GM12878 (cell line): ENCODE measurements around the gene CMSS1. TPM values are rescaled to one million over a fixed set of nuclear protein-coding genes. Genes with fewer than 3 reads are reported as not detected.

Source experiments
- ATAC-seq: fragments of 200-7000 bp; cut with Tn5 transposase; 3 replicates; pipeline ENCODE4 v1.9.1; 2020; ENCODE audit warnings: mild to moderate bottlenecking, moderate library complexity
- BruUV-seq: library from RNA; stranded (reverse); fragments of 400-500 nt; replicated peaks from 2 replicates; lab custom pipeline; 2021; lab: Mats Ljungman, UMichigan
- CTCF ChIA-PET: fragments of 300-600 bp; sonication (Branson Sonifier 250); formaldehyde crosslinking; extraction: SDS; loops from one replicate; lab custom pipeline; 2021; ENCODE audit warnings: inconsistent platforms; lab: Yijun Ruan, JAX
- POLR2A ChIA-PET: fragments of 350-600 bp; formaldehyde crosslinking; extraction: SDS; loops from one replicate; lab custom pipeline; 2021; ENCODE audit warnings: inconsistent platforms; lab: Charles Lee
- RAD21 ChIA-PET: fragments of 300-600 bp; sonication (Branson Sonifier 250); formaldehyde crosslinking; loops from one replicate; lab custom pipeline; 2023; ENCODE audit warnings: antibody characterized with exemption; ENCODE audit not compliant: unreplicated experiment; lab: Charles Lee
- SMC1A ChIA-PET: fragments of 300-600 bp; sonication (Branson Sonifier 250); formaldehyde crosslinking; loops from one replicate; lab custom pipeline; 2023; ENCODE audit not compliant: unreplicated experiment, uncharacterized antibody; lab: Charles Lee
- DNase-seq: peaks from one replicate; pipeline ENCODE4 v3.0.0-alpha.2; 2011; ENCODE audit warnings: low read depth, low spot score
- FAIRE-seq: peaks from 3 replicates; lab custom pipeline; 2011; peaks lifted over from hg19 to GRCh38; lab: Jason Lieb, UNC
- H2AFZ ChIP-seq: 2 replicates; pipeline ENCODE4 v1.6.0; 2011; ENCODE audit warnings: low read depth, low read length, control low read depth; ENCODE audit not compliant: control insufficient read depth
- H3K27ac ChIP-seq: 2 replicates; pipeline ENCODE4 v1.5.1; 2011; ENCODE audit warnings: control low read depth; ENCODE audit not compliant: control insufficient read depth, insufficient read depth
- H3K27me3 ChIP-seq, 2 experiments: replicated peaks in 1 of 2; 2 replicates each; pipeline versions ENCODE4 v1.6.0 to v1.6.1; 2011; ENCODE audit warnings: low read length in 1 of 2; ENCODE audit not compliant: control insufficient read depth in 2 of 2, insufficient read depth in 2 of 2
- H3K36me3 ChIP-seq, 2 experiments: 2 replicates each; pipeline ENCODE4 v1.5.1; 2011; ENCODE audit warnings: low read length in 1 of 2; ENCODE audit not compliant: control insufficient read depth in 2 of 2, insufficient read depth in 2 of 2
- H3K4me1 ChIP-seq: 2 replicates; pipeline ENCODE4 v1.6.1; 2011; ENCODE audit warnings: mild to moderate bottlenecking, low read length, moderate library complexity, mixed read lengths; ENCODE audit not compliant: control insufficient read depth, insufficient read depth
- H3K4me2 ChIP-seq: 2 replicates; pipeline ENCODE4 v1.6.0; 2011; ENCODE audit warnings: control low read depth; ENCODE audit not compliant: control insufficient read depth, insufficient read depth
- H3K4me3 ChIP-seq: fragments of 200-600 bp; sonication (generic); 2 replicates; pipeline ENCODE4 v1.5.1; 2016
- H3K79me2 ChIP-seq: 2 replicates; pipeline ENCODE4 v1.6.0; 2011; ENCODE audit warnings: low read length; ENCODE audit not compliant: control insufficient read depth, insufficient read depth
- H3K9ac ChIP-seq: 2 replicates; pipeline ENCODE4 v1.8.0; 2011; ENCODE audit warnings: low read length, control low read depth, mixed read lengths; ENCODE audit not compliant: control insufficient read depth, insufficient read depth
- H3K9me3 ChIP-seq: replicated peaks from 3 replicates; pipeline ENCODE4 v1.5.1; 2011; ENCODE audit warnings: mild to moderate bottlenecking, low read length; ENCODE audit not compliant: control insufficient read depth, insufficient read depth
- H4K20me1 ChIP-seq: 2 replicates; pipeline ENCODE4 v1.6.0; 2011; ENCODE audit not compliant: control insufficient read depth, insufficient read depth
- ASH2L ChIP-seq: fragments of 300-600, 200-600 bp; sonication (generic); IDR thresholded peaks from 2 replicates; pipeline ENCODE4 v1.6.1; 2017; ENCODE audit warnings: low read depth, mild to moderate bottlenecking, borderline replicate concordance
- CREB1 ChIP-seq: IDR thresholded peaks from 2 replicates; pipeline ENCODE4 v1.6.1; 2012; ENCODE audit warnings: low read depth, mild to moderate bottlenecking, inconsistent platforms
- EP300 ChIP-seq, 2 experiments: fragments of 150-350 bp in 1 of 2; IDR thresholded peaks; 2 replicates each; pipeline ENCODE4 v1.6.1; 2011 to 2012; ENCODE audit warnings: low read depth in 2 of 2, low read length in 2 of 2, borderline replicate concordance in 1 of 2, improper control_type of control experiment in 1 of 2, inconsistent platforms in 1 of 2; ENCODE audit not compliant: control insufficient read depth in 1 of 2
- FOXM1 ChIP-seq: IDR thresholded peaks from 2 replicates; pipeline ENCODE4 v1.6.1; 2012; ENCODE audit warnings: low read depth, mild to moderate bottlenecking, inconsistent platforms, low read length, moderate library complexity
- GABPA ChIP-seq: IDR thresholded peaks from 2 replicates; pipeline ENCODE4 v1.6.1; 2014; ENCODE audit warnings: antibody characterized with exemption, low read depth, mild to moderate bottlenecking, inconsistent platforms
- GATAD2B ChIP-seq: fragments of 450-650 bp; conservative IDR thresholded peaks from 2 replicates; pipeline ENCODE4 v1.6.1; 2017; ENCODE audit warnings: low read depth, mild to moderate bottlenecking, moderate library complexity
- HCFC1 ChIP-seq: fragments of 150-350 bp; IDR thresholded peaks from 2 replicates; pipeline ENCODE4 v1.6.1; 2014; ENCODE audit warnings: low read length
- HDAC2 ChIP-seq: fragments of 200-600 bp; sonication (generic); IDR thresholded peaks from 2 replicates; pipeline ENCODE4 v1.6.1; 2017
- KDM1A ChIP-seq: fragments of 200-600 bp; sonication (generic); IDR thresholded peaks from 2 replicates; pipeline ENCODE4 v1.6.1; 2016; ENCODE audit warnings: borderline replicate concordance
- MTA3 ChIP-seq: IDR thresholded peaks from 2 replicates; pipeline ENCODE4 v1.6.1; 2012; ENCODE audit warnings: low read length, inconsistent platforms, borderline replicate concordance
- PAX5 ChIP-seq: IDR thresholded peaks from 2 replicates; pipeline ENCODE4 v1.6.1; 2011; ENCODE audit warnings: low read depth, low read length, borderline replicate concordance
- RAD21 ChIP-seq: IDR thresholded peaks from 2 replicates; pipeline ENCODE4 v1.6.1; 2011; ENCODE audit warnings: mild to moderate bottlenecking, low read depth, low read length, moderate library complexity; ENCODE audit not compliant: insufficient read depth
- RELA ChIP-seq: fragments of 450-650 bp; IDR thresholded peaks from 2 replicates; pipeline ENCODE4 v1.8.0; 2014; ENCODE audit warnings: borderline replicate concordance; ENCODE audit not compliant: partially characterized antibody
- SMC3 ChIP-seq: IDR thresholded peaks from 2 replicates; pipeline ENCODE4 v1.6.1; 2011; ENCODE audit warnings: low read length, improper control_type of control experiment, borderline replicate concordance
- STAT1 ChIP-seq: fragments of 450-650 bp; conservative IDR thresholded peaks from 2 replicates; pipeline ENCODE4 v1.6.1; 2014; ENCODE audit warnings: antibody characterized with exemption, mild to moderate bottlenecking
- STAT3 ChIP-seq: IDR thresholded peaks from 2 replicates; pipeline ENCODE4 v1.6.1; 2011; ENCODE audit warnings: low read depth, low read length, improper control_type of control experiment
- TARDBP ChIP-seq: IDR thresholded peaks from 2 replicates; pipeline ENCODE4 v1.6.1; 2016; ENCODE audit warnings: borderline replicate concordance
- ZNF207 ChIP-seq: fragments of 450-650 bp; IDR thresholded peaks from 2 replicates; pipeline ENCODE4 v1.6.1; 2014; ENCODE audit warnings: antibody characterized with exemption, mild to moderate bottlenecking, borderline replicate concordance
- ZNF217 ChIP-seq: fragments of 450-650 bp; IDR thresholded peaks from 2 replicates; pipeline ENCODE4 v1.6.1; 2017; ENCODE audit warnings: antibody characterized with exemption, mild to moderate bottlenecking
- WGBS: methylation state at CpG from one replicate; pipeline ENCODE4 v1.1.6; 2016; ENCODE audit warnings: low lambda C conversion rate; ENCODE audit not compliant: insufficient replicate concordance, insufficient coverage; ENCODE audit errors: missing lambda C conversion rate; 5-methylcytosine and 5-hydroxymethylcytosine counted together
- in situ Hi-C: fragments of 300-500 bp; cut with MboI; formaldehyde crosslinking; loops from 9 replicates; pipeline ENCODE4 v1.14.3; 2018; ENCODE audit warnings: mixed read lengths
- intact Hi-C: fragments of 100-400 bp; cut with micrococcal nuclease; formaldehyde crosslinking; loops from one replicate; pipeline ENCODE4 v1.14.2; 2022; ENCODE audit not compliant: unreplicated experiment
- polyA plus RNA-seq, 11 experiments: library from polyadenylated mRNA; depleted of rRNA in 4 of 11; unstranded in 6 of 11; stranded (reverse) in 5 of 11; fragments of >200 nt; fragmentation: Nextera tagmentation in 4 of 11; fragmentation: Illumina TruSeq in 1 of 11; extraction: Ambion mirVana in 4 of 11; extraction: Trizol in 1 of 11; gene quantifications; 1 replicate in 1 of 11; 2 replicates in 10 of 11; pipeline versions ENCODE4 v1.2.1 to v1.2.3, GENCODE V29; 2011 to 2016; ENCODE audit warnings: inconsistent platforms in 2 of 11, missing spikeins in 2 of 11, low read depth in 1 of 11
- total RNA-seq, 4 experiments: library from RNA; depleted of rRNA in 3 of 4; stranded (reverse); fragments of >200 nt in 3 of 4; fragmentation: Illumina TruSeq in 1 of 4; extraction: Trizol in 1 of 4; gene quantifications; 2 replicates each; pipeline versions ENCODE4 v1.2.1 to v1.2.3, GENCODE V29; 2013 to 2021
- TF ChIP-seq, protein P1 (sequence below): fragments of 450-650 bp; formaldehyde crosslinking; IDR thresholded peaks from 2 replicates; pipeline ENCODE4 v1.4.0; 2020; ENCODE audit warnings: mild to moderate bottlenecking, moderate library complexity
- TF ChIP-seq, protein P2 (sequence below): fragments of 450-650 bp; IDR thresholded peaks from 2 replicates; pipeline ENCODE4 v1.6.1; 2014; ENCODE audit warnings: mild to moderate bottlenecking

Gene CMSS1
- total and polyA plus RNA-seq, 10 of the 15 experiments (the other 5 are each of a cell fraction or from before 2014, with no cell fraction given): 31.0 to 118 (median 70.1) TPM

DNA sequence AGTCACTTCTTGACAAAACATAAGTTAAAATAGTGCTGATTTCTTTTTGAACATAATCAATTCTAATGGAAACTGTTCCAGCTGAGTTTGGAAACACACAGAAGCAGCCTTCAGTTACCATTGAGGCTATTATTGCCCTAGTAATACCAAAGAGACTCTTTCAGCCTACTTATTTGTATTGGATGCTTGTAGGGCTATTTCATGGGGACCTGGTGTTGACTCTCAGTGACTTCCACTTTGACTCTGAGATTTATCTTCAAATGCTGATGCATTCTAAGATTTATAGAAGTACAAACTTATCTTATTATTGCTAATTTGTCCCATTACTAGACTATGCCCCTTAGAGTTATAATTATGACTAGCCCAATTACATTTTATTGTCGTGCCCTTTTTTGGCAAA lies 67.4 kb downstream of the CMSS1 start (continued):
- TF ChIP-seq, protein P1, sequence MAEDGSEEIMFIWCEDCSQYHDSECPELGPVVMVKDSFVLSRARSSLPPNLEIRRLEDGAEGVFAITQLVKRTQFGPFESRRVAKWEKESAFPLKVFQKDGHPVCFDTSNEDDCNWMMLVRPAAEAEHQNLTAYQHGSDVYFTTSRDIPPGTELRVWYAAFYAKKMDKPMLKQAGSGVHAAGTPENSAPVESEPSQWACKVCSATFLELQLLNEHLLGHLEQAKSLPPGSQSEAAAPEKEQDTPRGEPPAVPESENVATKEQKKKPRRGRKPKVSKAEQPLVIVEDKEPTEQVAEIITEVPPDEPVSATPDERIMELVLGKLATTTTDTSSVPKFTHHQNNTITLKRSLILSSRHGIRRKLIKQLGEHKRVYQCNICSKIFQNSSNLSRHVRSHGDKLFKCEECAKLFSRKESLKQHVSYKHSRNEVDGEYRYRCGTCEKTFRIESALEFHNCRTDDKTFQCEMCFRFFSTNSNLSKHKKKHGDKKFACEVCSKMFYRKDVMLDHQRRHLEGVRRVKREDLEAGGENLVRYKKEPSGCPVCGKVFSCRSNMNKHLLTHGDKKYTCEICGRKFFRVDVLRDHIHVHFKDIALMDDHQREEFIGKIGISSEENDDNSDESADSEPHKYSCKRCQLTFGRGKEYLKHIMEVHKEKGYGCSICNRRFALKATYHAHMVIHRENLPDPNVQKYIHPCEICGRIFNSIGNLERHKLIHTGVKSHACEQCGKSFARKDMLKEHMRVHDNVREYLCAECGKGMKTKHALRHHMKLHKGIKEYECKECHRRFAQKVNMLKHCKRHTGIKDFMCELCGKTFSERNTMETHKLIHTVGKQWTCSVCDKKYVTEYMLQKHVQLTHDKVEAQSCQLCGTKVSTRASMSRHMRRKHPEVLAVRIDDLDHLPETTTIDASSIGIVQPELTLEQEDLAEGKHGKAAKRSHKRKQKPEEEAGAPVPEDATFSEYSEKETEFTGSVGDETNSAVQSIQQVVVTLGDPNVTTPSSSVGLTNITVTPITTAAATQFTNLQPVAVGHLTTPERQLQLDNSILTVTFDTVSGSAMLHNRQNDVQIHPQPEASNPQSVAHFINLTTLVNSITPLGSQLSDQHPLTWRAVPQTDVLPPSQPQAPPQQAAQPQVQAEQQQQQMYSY (CRISPR knock-in tag): no peak
- TF ChIP-seq ZNF207 (no peak), ZNF217 (no peak), STAT3 (no peak)
- TF ChIP-seq, all 136 proteins: peak for 0

DNA sequence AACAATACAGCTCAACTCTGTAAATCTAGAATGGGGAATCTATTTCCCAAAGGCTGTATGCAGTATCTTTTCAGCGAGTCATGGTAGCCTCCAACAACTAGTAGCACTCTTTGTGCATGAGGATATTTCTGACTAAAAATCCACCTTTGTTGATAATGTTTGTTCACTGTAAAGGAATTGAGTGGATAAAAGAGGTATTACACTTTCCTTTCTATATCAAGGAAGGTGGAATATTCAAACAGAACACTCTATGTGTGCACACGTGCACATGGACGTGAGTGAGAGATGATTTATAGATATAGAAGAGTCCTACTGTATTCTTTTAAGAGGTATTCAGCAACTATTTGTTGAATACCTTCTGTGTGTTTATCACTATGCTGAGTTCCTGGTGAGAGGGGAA lies 68.2 kb downstream of the CMSS1 start:
- H4K20me1 ChIP-seq: no peaks in the 10 kb centered on the region
- no peaks in the 10 kb centered on the region; the same call in 1 of the 2 replicates for H3K4me1 ChIP-seq
- DNase-seq (no peak), FAIRE-seq (no peak), ATAC-seq (no peak)
- ChIA-PET CTCF (no interaction called here), POLR2A (no interaction called here), SMC1A (no interaction called here), RAD21 (no interaction called here)
- no TSS peak for BruUV-seq
- H3K36me3 ChIP-seq: no peaks in the 10 kb centered on the region
- no peaks in the 10 kb centered on the region for H3K79me2 ChIP-seq
- WGBS: 100% methylated on average over 3 of the region's 3 CpGs
- no peak overlapping the region for H3K4me2 ChIP-seq
- H3K4me3 ChIP-seq: no peak overlapping the region
- H3K27ac ChIP-seq: no peak overlapping the region
- in situ Hi-C loops: no loop called here
- intact Hi-C loops: no loop called here
- no peak overlapping the region for H2AFZ ChIP-seq
- no peaks in the 10 kb centered on the region for H3K27me3 ChIP-seq
- no peaks in the 10 kb centered on the region for H3K9me3 ChIP-seq
- no peak overlapping the region for H3K9ac ChIP-seq
- TF ChIP-seq STAT1 (no peak), EP300 (IDR thresholded peaks at IDR 0.05; ENCODE audit: borderline replicate concordance in 1 of 2, control insufficient read depth in 1 of 2, low read depth in 2 of 2, low read length in 2 of 2) (no peak), HDAC2 (no peak), GATAD2B (no peak), RELA (no peak), HCFC1 (no peak), TARDBP (no peak), MTA3 (no peak), SMC3 (no peak), KDM1A (no peak), RAD21 (no peak), ASH2L (no peak), PAX5 (no peak), CREB1 (no peak), FOXM1 (no peak), GABPA (no peak)
- TF ChIP-seq, protein P2, sequence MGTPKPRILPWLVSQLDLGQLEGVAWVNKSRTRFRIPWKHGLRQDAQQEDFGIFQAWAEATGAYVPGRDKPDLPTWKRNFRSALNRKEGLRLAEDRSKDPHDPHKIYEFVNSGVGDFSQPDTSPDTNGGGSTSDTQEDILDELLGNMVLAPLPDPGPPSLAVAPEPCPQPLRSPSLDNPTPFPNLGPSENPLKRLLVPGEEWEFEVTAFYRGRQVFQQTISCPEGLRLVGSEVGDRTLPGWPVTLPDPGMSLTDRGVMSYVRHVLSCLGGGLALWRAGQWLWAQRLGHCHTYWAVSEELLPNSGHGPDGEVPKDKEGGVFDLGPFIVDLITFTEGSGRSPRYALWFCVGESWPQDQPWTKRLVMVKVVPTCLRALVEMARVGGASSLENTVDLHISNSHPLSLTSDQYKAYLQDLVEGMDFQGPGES: no peak
